ENCODE results near the gene SEC14L1. TPM values are rescaled to one million over a fixed set of nuclear protein-coding genes. Genes with fewer than 3 reads are reported as not detected.

Gene SEC14L1
- 21.9 and 28.7 TPM in 2 replicates for total RNA-seq

GRCh38 chr17:77140878-77141767 is at the start of gene SEC14L1:
SEC14L1 (plus strand) TSS chr17:77140969; CDS start chr17:77143597, 2,628 bp downstream.

Data from smooth muscle cell of bladder (primary cell).